ENCODE results near the gene SLC16A9.
"Not testable (repeated sequence)": the region's sequence is repeated elsewhere in the genome, so short reads cannot be mapped to it uniquely, and the experiment has no call there.

Gene SLC16A9

GRCh38 chr10:59672150-59672875, 37.3 kb downstream of the SLC16A9 start:
- no peak for DNase-seq

- DNase-seq = no peak
Measured at GRCh38 chr10:59670269-59670668, 39.4 kb downstream of the SLC16A9 start.

GRCh38 chr10:59668096-59668495, 41.6 kb downstream of the SLC16A9 start:
- DNase-seq = no peak

GRCh38 chr10:59666310-59666709, 43.3 kb downstream of the SLC16A9 start:
- no peak for DNase-seq

- not testable (repeated sequence) for DNase-seq
Measured at GRCh38 chr10:59663213-59663612, 46.4 kb downstream of the SLC16A9 start.

- no peak for DNase-seq
Measured at GRCh38 chr10:59657724-59658123, 51.9 kb downstream of the SLC16A9 start.

GRCh38 chr10:59655309-59655708, 54.3 kb downstream of the SLC16A9 start:
- DNase-seq = no peak

- no peak for DNase-seq
Measured at GRCh38 chr10:59654007-59654406, 55.6 kb downstream of the SLC16A9 start.

DNA sequence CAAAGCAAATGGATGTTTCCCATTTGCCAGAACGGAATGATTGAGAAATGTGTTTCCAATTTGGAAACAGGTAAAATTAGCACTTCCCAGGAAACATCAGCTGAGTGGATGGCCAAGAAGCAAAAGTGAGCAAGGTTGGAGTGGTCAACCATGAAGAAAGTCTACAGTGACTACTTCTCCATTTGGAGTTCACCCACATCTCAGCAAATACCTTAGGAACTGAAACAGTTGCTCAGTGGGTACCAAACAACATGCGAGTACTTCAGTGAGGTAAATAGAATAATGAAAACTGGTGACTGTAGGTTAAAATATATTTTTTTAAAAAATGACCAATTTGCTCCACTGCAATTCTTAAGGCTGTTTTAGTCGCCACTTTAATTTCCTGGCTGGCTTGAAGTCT, 57.7 kb downstream of the SLC16A9 start:
- DNase-seq = no peak

DNA sequence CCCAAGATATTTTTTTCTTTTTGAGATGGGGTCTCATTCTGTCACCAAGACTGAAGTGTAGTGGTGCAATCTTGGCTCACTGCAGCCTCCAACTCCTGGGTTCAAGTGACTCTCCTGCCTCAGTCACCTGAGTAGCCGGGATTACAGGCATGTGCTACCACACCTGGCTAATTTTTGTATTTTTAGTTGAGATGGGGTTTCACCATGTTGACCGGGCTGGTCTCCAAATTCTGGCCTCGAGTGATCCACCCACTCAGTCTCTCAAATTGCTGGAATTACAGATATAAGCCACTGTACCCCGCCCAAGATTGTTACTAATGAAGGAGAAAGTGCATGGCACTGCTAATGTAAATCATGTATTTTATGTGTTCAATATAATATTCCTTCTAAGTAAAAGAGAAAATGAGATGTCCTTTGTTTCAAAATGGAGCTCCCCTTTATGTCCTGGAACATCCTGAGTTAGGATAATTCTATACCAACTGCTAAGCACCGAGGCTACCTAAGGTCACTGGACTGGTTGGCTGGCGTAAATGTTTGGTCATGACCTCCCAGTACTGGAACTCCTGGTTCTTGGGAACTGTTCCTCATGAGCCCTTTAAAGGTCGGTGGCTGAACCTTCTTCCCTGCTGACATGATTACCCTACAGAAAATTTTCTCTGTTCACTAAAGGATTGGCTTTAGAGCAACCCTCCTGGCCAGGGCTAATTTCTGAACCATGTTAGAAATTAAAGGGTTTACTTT, 59.9 kb downstream of the SLC16A9 start:
- no peak for DNase-seq

DNA sequence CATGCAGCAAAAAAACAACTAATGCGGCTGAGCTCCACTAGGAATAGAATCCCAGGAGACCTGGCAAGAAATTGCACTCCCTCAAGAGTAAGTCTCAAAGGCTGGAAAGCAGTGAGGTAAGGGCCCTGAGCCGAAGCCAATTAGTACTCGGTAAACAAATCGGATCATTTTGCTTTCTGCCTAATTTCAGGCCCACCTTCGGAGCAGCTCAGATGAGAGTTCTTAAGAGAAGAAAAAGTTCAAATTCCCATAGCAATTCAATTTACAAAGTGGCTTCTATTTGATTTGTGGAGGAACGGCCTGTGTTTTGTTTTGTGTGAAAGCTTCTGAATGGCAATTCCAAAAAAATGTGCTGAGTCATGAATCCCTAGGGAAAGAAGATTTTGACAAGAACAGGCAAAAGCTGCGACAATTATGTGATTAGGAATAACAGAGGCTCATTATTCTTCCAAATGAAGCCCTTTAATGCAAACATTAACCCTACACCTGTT, 60.9 kb downstream of the SLC16A9 start:
- no peak for DNase-seq

DNA sequence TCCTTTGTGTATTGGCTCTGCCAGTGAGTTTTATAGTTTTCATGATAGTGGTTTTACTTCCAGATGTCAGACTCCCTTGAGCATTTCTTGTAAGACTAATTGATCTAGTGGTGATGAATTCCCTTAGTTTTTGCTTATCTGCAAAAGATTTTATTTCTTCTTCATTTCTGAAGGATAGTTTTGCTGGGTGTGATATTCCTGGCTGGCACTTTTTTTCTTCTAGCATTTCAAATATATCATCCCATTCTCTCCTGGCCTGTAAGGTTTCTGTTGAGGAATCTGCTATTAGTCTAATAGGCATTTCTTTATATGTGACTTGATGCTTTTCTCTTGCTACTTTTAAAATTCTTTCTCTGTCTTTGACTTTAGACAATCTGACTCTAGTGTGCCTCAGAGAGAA, 64.8 kb downstream of the SLC16A9 start:
- DNase-seq = no peak

DNA sequence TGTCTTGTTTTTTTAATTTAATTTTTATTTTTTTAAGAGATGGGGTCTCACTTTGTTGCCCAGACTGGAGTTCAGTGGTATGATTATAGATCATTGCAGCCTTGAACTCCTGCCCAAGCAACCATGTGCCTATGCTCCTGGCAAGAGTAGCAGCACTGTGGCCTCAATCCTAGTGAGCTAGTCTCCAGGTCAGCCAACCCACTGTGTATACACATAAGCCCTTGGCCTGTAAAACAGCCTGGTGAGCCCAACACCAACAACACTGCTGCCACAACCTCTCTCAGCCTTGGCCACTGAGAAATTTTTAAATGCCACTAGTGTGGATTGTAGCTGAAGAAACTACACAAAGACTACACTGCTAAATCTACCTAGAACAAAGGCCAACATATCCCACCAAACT, 68.0 kb downstream of the SLC16A9 start:
- not testable (repeated sequence) for DNase-seq

DNA sequence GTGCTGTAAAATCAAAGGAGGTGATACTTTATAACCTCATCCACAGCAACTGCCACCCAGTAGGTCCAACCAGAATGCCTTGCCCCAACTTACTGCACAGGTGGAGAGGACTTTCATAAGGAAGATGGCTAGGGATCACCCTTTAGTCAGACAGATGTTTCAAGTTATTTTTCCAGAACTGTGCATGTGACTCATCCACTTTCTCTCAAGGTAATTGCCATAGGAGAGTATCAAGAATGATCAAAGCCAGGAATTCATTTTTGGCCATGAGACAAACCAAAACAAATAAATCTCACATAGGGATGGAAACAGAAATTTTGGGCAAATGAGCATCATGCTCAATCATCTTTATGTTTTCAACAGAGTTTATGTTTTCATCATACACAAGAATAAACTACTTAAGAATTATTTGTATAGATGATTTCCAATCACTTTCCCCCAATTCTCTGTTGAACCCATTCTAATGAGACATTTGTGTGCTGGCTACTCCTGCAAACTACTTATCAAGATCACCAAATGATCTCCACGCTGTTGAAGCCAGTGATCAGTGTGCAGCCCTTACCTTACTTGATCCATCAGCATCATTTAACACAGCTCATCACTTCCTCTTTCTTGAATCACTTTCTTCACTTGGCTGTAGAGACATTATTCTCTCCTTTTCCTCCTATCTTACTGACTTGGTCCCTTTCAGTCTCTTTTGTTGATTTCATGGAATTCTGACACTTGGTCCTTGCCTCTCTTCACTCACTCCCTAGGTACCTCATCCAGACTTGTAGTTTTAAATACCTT, 74.0 kb downstream of the SLC16A9 start:
- DNase-seq = no peak

- DNase-seq = no peak
Measured at GRCh38 chr10:59634102-59634501, 75.5 kb downstream of the SLC16A9 start.

GRCh38 chr10:59633063-59633462, 76.6 kb downstream of the SLC16A9 start:
- DNase-seq = no peak

GRCh38 chr10:59631882-59632807, 77.5 kb downstream of the SLC16A9 start:
- no peak for DNase-seq

GRCh38 chr10:59631237-59631636, 78.4 kb downstream of the SLC16A9 start:
- DNase-seq = no peak

GRCh38 chr10:59628965-59629364, 80.7 kb downstream of the SLC16A9 start:
- no peak for DNase-seq

GRCh38 chr10:59628456-59628855, 81.2 kb downstream of the SLC16A9 start:
- no peak for DNase-seq

- no peak for DNase-seq
Measured at GRCh38 chr10:59627366-59628018, 82.2 kb downstream of the SLC16A9 start.

GRCh38 chr10:59626523-59626869, 83.2 kb downstream of the SLC16A9 start:
- no peak for DNase-seq

Data from activated effector memory CD4-positive, alpha-beta T cell treated with anti-CD3 and anti-CD28 coated beads, Interleukin-2, amount 50 U/mL, for 16 hours (primary cell).